NCI-H526 treated with DMSO at 0.1 percent for 48 hours (cell line): Measurements from ENCODE around the gene CDH24.

Experiments used
- DNase-seq: peaks from one replicate; lab custom pipeline; 2025; lab: John Stamatoyannopoulos, UW

Gene CDH24

GRCh38 chr14:23060536-23061260 is 3.4 kb upstream of the CDH24 start:
- DNase-seq = no peak

- DNase-seq = no peak
Measured at GRCh38 chr14:23058654-23059504, 1.6 kb upstream of the CDH24 start.

GRCh38 chr14:23057757-23058653 is 685 bp upstream of the CDH24 start:
- DNase-seq = no peak

- DNase-seq = no peak
Measured at GRCh38 chr14:23056145-23056955, 970 bp downstream of the CDH24 start.

- no peak for DNase-seq
Measured at GRCh38 chr14:23055621-23056144, 1.6 kb downstream of the CDH24 start.

- no peak for DNase-seq
Measured at GRCh38 chr14:23055147-23055550, 2.2 kb downstream of the CDH24 start.

GRCh38 chr14:23054000-23054811 is 3.1 kb downstream of the CDH24 start:
- DNase-seq = no peak

GRCh38 chr14:23053426-23053825 is 3.9 kb downstream of the CDH24 start:
- DNase-seq = no peak

GRCh38 chr14:23052671-23053070 is 4.6 kb downstream of the CDH24 start:
- DNase-seq = no peak

- no peak for DNase-seq
Measured at GRCh38 chr14:23052182-23052623, 5.1 kb downstream of the CDH24 start.

GRCh38 chr14:23051141-23052057 is 5.9 kb downstream of the CDH24 start:
- DNase-seq = no peak

- DNase-seq = no peak
Measured at GRCh38 chr14:23049011-23049410, 8.3 kb downstream of the CDH24 start.

GRCh38 chr14:23047751-23048693 is 9.3 kb downstream of the CDH24 start:
- no peak for DNase-seq

GRCh38 chr14:23047034-23047634 is 10.2 kb downstream of the CDH24 start:
- no peak for DNase-seq

GRCh38 chr14:23045419-23046357 is 11.6 kb downstream of the CDH24 start:
- no peak for DNase-seq

- no peak for DNase-seq
Measured at GRCh38 chr14:23044840-23045239, 12.5 kb downstream of the CDH24 start.
